ENCODE data around the gene TDRD9. TPM values are rescaled to one million over a fixed set of nuclear protein-coding genes. Genes with fewer than 3 reads are reported as not detected.
"Not testable (repeated sequence)": the region's sequence is repeated elsewhere in the genome, so short reads cannot be mapped to it uniquely, and the experiment has no call there.

The TDRD9 gene
- total RNA-seq, 2 experiments from 2014 or later, result 0.33 to 0.62 TPM

DNA sequence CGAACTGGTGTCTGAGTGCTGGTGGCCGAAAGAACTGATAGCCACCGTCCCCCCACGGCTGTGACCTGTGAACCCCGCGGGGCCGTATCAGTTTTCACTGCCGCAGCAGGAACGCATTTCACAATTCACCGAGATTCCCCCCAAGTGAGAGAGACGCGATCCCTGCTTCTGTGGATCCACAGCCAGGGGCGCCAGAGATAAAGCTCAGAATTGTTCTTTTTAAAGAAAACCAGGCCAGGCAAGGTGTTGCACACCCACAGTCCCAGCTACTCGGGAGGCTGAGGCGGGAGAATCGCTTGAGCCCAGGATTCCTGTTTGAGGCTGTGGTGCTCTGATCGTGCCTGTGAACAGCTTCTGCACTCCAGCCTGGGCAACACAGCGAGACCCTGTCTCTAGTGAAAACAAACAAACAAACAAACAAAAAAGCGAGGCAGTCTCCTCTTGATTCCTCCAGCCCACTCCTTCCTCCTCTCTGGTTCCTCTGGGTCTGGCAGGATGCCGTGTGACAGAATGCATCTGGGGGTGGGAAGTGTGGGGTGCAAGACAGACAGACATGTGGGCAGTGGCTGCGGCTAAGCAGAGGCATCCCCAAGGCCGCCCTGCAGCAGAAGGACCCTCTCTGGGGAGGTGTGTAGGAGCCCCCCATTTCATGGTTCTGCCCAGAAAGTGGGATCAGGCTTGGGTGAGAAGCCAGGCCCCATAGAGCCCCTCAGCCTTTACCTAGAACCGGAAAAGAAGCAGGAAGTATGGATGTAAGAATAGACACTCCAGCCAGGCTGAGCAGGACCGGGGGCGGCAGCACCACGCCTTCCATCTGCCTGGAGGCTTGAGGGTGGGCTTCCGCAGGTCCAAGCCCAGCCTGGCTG, 41.7 kb upstream of the TDRD9 start:
- Mint-ChIP-seq H3K4me1 (no peaks in the 10 kb centered on the region), H3K27ac (no peak overlapping the region), H3K36me3 (no peaks in the 10 kb centered on the region), H3K4me3 (no peak overlapping the region), H3K27me3 (no peaks in the 10 kb centered on the region), H3K9me3 (no peaks in the 10 kb centered on the region)
- POLR2A ChIA-PET, result no interaction called here
- DNase-seq (no peak), ATAC-seq (ENCODE audit: low read depth) (no peak)

- no peak overlapping the region for H3K27ac Mint-ChIP-seq
- no peak for DNase-seq
- H3K4me3 Mint-ChIP-seq, result no peak overlapping the region
- H3K36me3 Mint-ChIP-seq, result no peaks in the 10 kb centered on the region
- no peaks in the 10 kb centered on the region for H3K4me1 Mint-ChIP-seq
- POLR2A ChIA-PET, result no interaction called here
- no peak for ATAC-seq (ENCODE audit: low read depth)
- no peaks in the 10 kb centered on the region for H3K9me3 Mint-ChIP-seq
- no peaks in the 10 kb centered on the region for H3K27me3 Mint-ChIP-seq
These were observed 41.1 kb upstream of the TDRD9 start for GRCh38 chr14:103887170-103887501.

DNA sequence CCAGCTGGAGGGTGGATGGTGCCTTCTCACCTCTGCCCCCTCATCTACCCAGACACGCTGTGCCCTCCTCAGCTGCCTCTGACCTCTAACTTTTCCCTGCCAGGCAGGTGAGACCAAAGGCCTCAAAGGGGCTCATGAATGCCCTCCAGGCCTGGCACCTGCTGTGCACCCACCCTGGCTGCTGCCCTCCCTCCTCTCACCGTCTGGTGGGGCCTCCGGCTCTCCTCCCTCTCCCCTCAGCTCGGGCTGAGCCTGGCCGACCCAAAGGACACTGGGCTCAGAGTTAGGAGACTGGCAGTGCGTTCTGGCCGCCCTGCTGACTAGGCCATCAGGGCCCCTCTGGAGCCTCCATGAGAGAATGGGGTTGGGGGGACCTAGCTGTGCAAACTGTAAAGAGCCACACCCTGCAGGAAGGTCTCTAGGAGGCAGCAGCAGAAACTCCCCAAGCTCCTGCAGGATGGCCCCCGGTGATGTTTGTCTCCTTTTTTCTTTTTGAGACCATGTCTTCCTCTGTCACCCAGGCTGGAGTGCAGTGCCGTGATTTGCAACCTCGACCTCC, 40.6 kb upstream of the TDRD9 start:
- ATAC-seq (ENCODE audit: low read depth) (no peak), DNase-seq (no peak)
- POLR2A ChIA-PET, result no interaction called here
- Mint-ChIP-seq H3K4me1 (no peaks in the 10 kb centered on the region), H3K9me3 (no peaks in the 10 kb centered on the region), H3K27ac (no peak overlapping the region), H3K36me3 (no peaks in the 10 kb centered on the region), H3K27me3 (no peaks in the 10 kb centered on the region), H3K4me3 (no peak overlapping the region)

DNA sequence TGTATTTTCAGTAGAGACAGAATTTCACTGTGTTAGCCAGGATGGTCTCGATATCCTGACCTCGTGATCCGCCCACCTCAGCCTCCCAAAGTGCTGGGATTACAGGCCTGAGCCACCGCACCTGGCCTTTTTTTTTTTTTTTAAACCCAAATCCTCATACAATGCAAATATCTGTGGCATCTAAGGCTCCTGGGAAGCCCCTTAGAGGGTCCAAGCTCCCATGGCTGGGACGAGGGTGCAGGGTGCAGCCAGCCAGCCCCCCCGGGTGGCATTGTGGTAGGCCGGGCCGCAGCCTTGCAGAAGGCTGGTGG, 39.3 kb upstream of the TDRD9 start:
- not testable (repeated sequence) for DNase-seq; H3K27me3 Mint-ChIP-seq; H3K9me3 Mint-ChIP-seq; ATAC-seq (ENCODE audit: low read depth); H3K27ac Mint-ChIP-seq; H3K4me3 Mint-ChIP-seq; H3K36me3 Mint-ChIP-seq; H3K4me1 Mint-ChIP-seq
- POLR2A ChIA-PET, result interaction anchor here (0.7 kb wide), 1 partner anchor 496 kb away, joined by 3 read pairs; no protein-coding TSS in a partner anchor

DNA sequence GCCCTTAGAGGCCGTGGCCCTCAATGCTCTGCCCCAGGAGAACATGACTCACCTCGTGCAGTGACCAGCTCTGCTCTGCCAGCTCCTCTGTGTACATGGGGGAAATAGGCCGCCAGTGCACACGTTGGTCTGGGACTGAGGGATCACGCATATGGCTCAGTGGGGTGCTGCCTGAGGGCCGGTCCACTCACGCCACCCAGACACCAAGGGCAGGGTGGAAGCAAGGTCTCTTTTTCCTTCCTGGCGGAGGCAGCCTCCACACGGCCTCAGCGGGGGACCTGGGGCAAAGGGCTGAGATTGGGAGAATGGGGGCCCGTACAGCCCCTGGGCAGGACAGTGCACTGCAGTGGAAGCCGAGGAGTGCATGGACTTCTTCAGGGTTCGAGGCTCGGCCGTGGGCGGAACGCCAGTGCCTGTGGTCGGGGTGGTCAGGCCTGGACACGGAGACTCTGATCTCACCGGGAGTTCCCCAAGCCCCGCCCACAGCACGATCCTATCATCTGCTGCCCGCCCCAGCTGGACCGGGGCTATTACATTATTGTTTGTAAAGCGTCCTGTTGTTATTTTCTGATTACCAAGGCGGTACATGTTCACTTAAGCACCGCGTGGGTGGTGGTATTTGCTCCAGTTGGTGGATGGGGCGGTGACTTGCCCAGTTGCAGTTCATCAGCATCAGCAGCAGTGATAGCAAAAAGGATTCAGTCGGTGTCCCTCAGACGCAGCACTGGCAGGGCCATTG, 38.8 kb upstream of the TDRD9 start:
- no peak overlapping the region for H3K4me3 Mint-ChIP-seq
- H3K27me3 Mint-ChIP-seq, result no peaks in the 10 kb centered on the region
- ATAC-seq (ENCODE audit: low read depth) (no peak), DNase-seq (no peak)
- no peaks in the 10 kb centered on the region for H3K4me1 Mint-ChIP-seq
- POLR2A ChIA-PET, result no interaction called here
- no peaks in the 10 kb centered on the region for H3K9me3 Mint-ChIP-seq
- H3K27ac Mint-ChIP-seq, result no peak overlapping the region
- no peaks in the 10 kb centered on the region for H3K36me3 Mint-ChIP-seq

DNA sequence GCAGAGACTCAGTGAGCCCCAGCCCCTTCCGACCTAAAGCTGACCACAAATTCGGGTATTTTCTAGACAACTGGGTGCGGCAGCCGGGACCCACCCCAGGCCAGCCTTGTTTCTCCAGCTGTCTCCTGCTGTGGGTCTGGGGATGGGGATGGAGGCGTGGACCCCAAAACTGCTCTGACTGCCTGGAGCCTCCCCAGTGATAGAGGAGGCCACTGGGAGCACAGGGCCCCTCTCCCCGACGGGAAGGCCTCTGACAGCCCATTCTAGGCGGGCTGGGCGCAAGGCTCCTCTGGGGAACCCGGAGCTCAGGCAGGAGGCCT, 38.2 kb upstream of the TDRD9 start:
- POLR2A ChIA-PET, result no interaction called here
- no peaks in the 10 kb centered on the region for H3K4me1 Mint-ChIP-seq
- H3K4me3 Mint-ChIP-seq, result no peak overlapping the region
- H3K27me3 Mint-ChIP-seq, result no peaks in the 10 kb centered on the region
- H3K36me3 Mint-ChIP-seq, result no peaks in the 10 kb centered on the region
- no peaks in the 10 kb centered on the region for H3K9me3 Mint-ChIP-seq
- H3K27ac Mint-ChIP-seq, result no peak overlapping the region
- ATAC-seq (ENCODE audit: low read depth) (no peak), DNase-seq (no peak)

DNA sequence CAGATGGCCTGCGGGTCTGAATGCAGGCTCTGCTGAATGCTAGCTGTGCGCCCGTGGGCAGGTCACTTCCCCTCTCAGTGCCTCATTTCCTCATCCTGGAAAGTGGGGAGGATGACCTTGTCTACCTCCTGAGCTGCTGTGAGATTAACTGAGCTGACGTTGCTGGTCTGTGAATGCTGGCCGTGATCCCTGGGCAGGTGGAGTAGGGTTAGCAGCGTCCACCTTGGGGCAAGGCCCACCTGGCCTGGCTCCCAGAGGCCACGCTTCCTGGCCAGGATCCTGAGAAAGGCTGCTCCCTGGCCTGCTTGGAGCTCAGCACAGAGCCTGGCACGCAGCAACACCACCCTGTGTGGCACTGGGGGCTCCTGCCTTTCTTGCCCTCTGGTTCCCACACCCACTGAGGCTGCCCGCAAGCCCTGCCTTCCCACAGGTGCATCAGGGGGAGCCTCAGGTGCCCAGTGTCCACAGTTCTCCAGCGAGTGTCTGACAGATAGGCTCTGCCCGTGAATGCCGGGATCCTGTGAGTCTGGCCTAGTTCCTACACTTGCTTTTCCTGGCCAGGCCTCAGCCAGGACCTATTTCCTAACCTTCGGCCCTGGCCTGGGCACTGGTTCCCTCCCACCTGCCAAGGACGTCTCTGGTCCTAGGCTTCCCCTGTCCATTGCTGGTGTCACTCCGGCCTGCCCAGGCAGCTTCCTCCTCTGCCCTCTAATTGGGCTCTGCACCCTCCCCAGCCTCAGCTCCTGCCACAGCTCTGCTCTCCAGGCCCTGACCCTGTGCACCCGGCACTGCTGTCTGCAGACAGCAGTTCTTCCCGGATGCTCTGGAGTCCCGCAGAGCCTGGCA, 37.2 kb upstream of the TDRD9 start:
- Mint-ChIP-seq H3K36me3 (no peaks in the 10 kb centered on the region), H3K9me3 (no peaks in the 10 kb centered on the region), H3K4me1 (no peaks in the 10 kb centered on the region), H3K27ac (no peak overlapping the region), H3K27me3 (no peaks in the 10 kb centered on the region), H3K4me3 (no peak overlapping the region)
- no peak for DNase-seq
- POLR2A ChIA-PET, result no interaction called here
- no peak for ATAC-seq (ENCODE audit: low read depth)

- no peaks in the 10 kb centered on the region for H3K4me1 Mint-ChIP-seq
- H3K4me3 Mint-ChIP-seq, result no peak overlapping the region
- DNase-seq, result no peak
- no peaks in the 10 kb centered on the region for H3K9me3 Mint-ChIP-seq
- POLR2A ChIA-PET, result no interaction called here
- H3K27ac Mint-ChIP-seq, result no peak overlapping the region
- no peak for ATAC-seq (ENCODE audit: low read depth)
- no peaks in the 10 kb centered on the region for H3K36me3 Mint-ChIP-seq
- no peaks in the 10 kb centered on the region for H3K27me3 Mint-ChIP-seq
These were observed 36.5 kb upstream of the TDRD9 start for GRCh38 chr14:103891667-103892215.

GRCh38 chr14:103892247-103892646, 36.0 kb upstream of the TDRD9 start:
- Mint-ChIP-seq H3K4me3 (no peak overlapping the region), H3K4me1 (no peaks in the 10 kb centered on the region), H3K36me3 (no peaks in the 10 kb centered on the region), H3K27ac (no peak overlapping the region), H3K9me3 (no peaks in the 10 kb centered on the region), H3K27me3 (no peaks in the 10 kb centered on the region)
- DNase-seq (no peak), ATAC-seq (ENCODE audit: low read depth) (no peak)
- POLR2A ChIA-PET, result interaction anchor here (0.7 kb wide), 1 partner anchor 236 kb away, joined by 3 read pairs; no protein-coding TSS in a partner anchor

- Mint-ChIP-seq H3K27me3 (no peaks in the 10 kb centered on the region), H3K4me1 (no peaks in the 10 kb centered on the region), H3K27ac (no peak overlapping the region), H3K9me3 (no peaks in the 10 kb centered on the region), H3K36me3 (no peaks in the 10 kb centered on the region), H3K4me3 (no peak overlapping the region)
- ATAC-seq (ENCODE audit: low read depth), result no peak
- DNase-seq, result no peak
- POLR2A ChIA-PET, result no interaction called here
These were observed 34.1 kb upstream of the TDRD9 start for GRCh38 chr14:103894034-103894722.

DNA sequence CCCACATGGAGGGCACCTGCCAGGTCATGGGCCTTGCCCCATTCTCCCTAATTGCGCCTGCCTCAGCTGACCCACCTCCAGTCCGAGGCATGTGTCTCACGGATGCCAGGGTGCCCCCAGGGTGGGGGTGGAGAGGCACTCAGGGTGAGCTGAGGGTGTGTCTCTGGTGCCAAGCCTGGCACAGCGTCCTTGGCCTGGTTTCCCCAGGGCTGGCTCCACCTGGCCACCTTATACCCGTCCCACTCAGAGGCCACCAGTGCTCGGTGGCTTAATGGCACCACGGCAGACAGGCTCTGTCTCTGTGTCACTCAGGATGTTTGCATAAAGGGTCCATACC, 33.6 kb upstream of the TDRD9 start:
- H3K27me3 Mint-ChIP-seq, result no peaks in the 10 kb centered on the region
- DNase-seq (no peak), ATAC-seq (ENCODE audit: low read depth) (no peak)
- H3K36me3 Mint-ChIP-seq, result no peaks in the 10 kb centered on the region
- no peak overlapping the region for H3K27ac Mint-ChIP-seq
- no peaks in the 10 kb centered on the region for H3K9me3 Mint-ChIP-seq
- POLR2A ChIA-PET, result no interaction called here
- no peaks in the 10 kb centered on the region for H3K4me1 Mint-ChIP-seq
- H3K4me3 Mint-ChIP-seq, result no peak overlapping the region

DNA sequence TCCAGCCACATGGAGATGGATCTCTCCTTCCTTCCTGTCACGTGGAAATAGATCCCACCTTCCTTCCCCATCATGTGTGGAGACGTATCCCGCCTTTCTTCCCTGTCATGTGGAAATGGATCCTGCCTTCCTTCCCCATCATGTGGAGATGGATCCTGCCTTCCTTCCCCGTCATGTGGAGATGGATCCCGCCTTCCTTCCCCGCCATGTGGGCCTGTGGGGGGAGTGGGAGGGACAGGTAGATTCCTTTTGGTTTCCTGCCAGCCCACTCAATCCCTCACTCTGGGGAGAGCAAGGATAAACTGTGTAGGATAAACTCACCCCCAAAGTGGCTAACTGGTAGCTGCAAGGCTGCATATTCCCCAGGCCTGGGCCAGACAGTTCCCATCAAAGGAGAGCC, 31.7 kb upstream of the TDRD9 start:
- H3K27ac Mint-ChIP-seq, result no peak overlapping the region

More for the DNA sequence above, 31.7 kb upstream of the TDRD9 start:
- POLR2A ChIA-PET, result no interaction called here
- H3K9me3 Mint-ChIP-seq, result no peaks in the 10 kb centered on the region
- ATAC-seq (ENCODE audit: low read depth) (no peak), DNase-seq (no peak)
- peaks cover 2% of the 10 kb centered on the region for H3K4me1 Mint-ChIP-seq
- H3K36me3 Mint-ChIP-seq, result no peaks in the 10 kb centered on the region
- no peak overlapping the region for H3K4me3 Mint-ChIP-seq
- no peaks in the 10 kb centered on the region for H3K27me3 Mint-ChIP-seq

Data from activated naive CD8-positive, alpha-beta T cell treated with anti-CD3 and anti-CD28 coated beads, Interleukin-2, amount 10 ng/mL, durations not matched to agents 7 days and 5 days (primary cell).